Spleen (tissue), 11 donors: ENCODE data around the gene MED12L. TPM values are rescaled to one million over a fixed set of nuclear protein-coding genes. Genes with fewer than 3 reads are reported as not detected.
A peak's percentile ranks its signal among the peaks of the same experiment; 100 is the strongest.

Experiments used
- DNase-seq: peaks from one replicate; pipeline ENCODE4 v3.0.0-alpha.2; 2020
- H3K27ac ChIP-seq, 8 donors: fragments of 200-600 bp; sonication (generic) in 7 of 8; 1 replicate in 4 of 8; 2 replicates in 4 of 8; pipeline versions ENCODE4 v1.5.0 to v1.8.0; 2016 to 2021; ENCODE audit warnings: inconsistent platforms in 4 of 8, mild to moderate bottlenecking in 4 of 8, moderate library complexity in 1 of 8
- H3K27me3 ChIP-seq, 7 donors: fragments of 200-600 bp; sonication (generic) in 6 of 7; replicated peaks in 1 of 7; 1 replicate in 4 of 7; 2 replicates in 3 of 7; pipeline versions ENCODE4 v1.5.0 to v1.8.0; 2016 to 2021; ENCODE audit warnings: inconsistent platforms in 3 of 7, mild to moderate bottlenecking in 1 of 7
- H3K36me3 ChIP-seq, 6 donors: fragments of 200-600 bp; sonication (generic) in 5 of 6; 1 replicate in 4 of 6; 2 replicates in 2 of 6; pipeline versions ENCODE4 v1.5.0 to v1.8.0; 2016 to 2021; ENCODE audit warnings: inconsistent platforms in 2 of 6
- H3K4me1 ChIP-seq, 6 donors: fragments of 200-600 bp; sonication (generic) in 5 of 6; 1 replicate in 3 of 6; 2 replicates in 3 of 6; pipeline versions ENCODE4 v1.5.0 to v1.8.0; 2016 to 2021; ENCODE audit warnings: inconsistent platforms in 3 of 6
- H3K4me3 ChIP-seq, 8 donors: fragments of 200-600 bp; sonication (generic) in 7 of 8; 1 replicate in 4 of 8; 2 replicates in 4 of 8; pipeline versions ENCODE4 v1.5.0 to v1.8.0; 2016 to 2021; ENCODE audit warnings: inconsistent platforms in 4 of 8, mild to moderate bottlenecking in 4 of 8, moderate library complexity in 2 of 8
- H3K9me3 ChIP-seq, 8 donors: fragments of 200-600 bp; sonication (generic) in 7 of 8; 1 replicate in 4 of 8; 2 replicates in 4 of 8; pipeline versions ENCODE4 v1.5.0 to v1.8.0; 2016 to 2021; ENCODE audit warnings: inconsistent platforms in 4 of 8
- POLR2A ChIP-seq, 3 donors: fragments of 450-650 bp; IDR thresholded peaks; one replicate each; pipeline ENCODE4 v1.5.1; 2017; ENCODE audit warnings: antibody characterized with exemption in 3 of 3, mild to moderate bottlenecking in 1 of 3
- POLR2AphosphoS5 ChIP-seq, 3 donors: sonication (generic); formaldehyde crosslinking; IDR thresholded peaks; one replicate each; pipeline ENCODE4 v1.5.1; 2017; ENCODE audit warnings: antibody characterized with exemption in 3 of 3
- WGBS, 5 donors: extraction: QIAGEN DNeasy Blood & Tissue Kit in 3 of 5; methylation state at CpG; one replicate each; pipeline versions ENCODE4 v1.1.5 to v1.1.7; 2013 to 2018; 5-methylcytosine and 5-hydroxymethylcytosine counted together
- intact Hi-C: fragments of 100-400 bp; cut with DNase I; formaldehyde crosslinking; loops from one replicate; pipeline ENCODE4 v1.15.0; 2023; ENCODE audit warnings: low total_unique reads
- polyA plus RNA-seq, 3 donors: library from polyadenylated mRNA; stranded (reverse); fragments of 200-250 nt; gene quantifications; one replicate each; pipeline ENCODE4 v1.2.1, GENCODE V29; 2013
- total RNA-seq, 7 donors: library from RNA; depleted of rRNA in 3 of 7; stranded (reverse); fragments of >200 nt in 3 of 7; fragmentation: NEBNext Ultra II Directional in 4 of 7; extraction: Animal tissue kit (Norgen Biotek cat#: 25700) in 4 of 7; gene quantifications; one replicate each; pipeline versions ENCODE4 v1.1.0 to v1.2.1, GENCODE V29; 2016 to 2021
- TF ChIP-seq, protein P1 (sequence below), 11 experiments: fragments of 200-600 bp in 7 of 11; fragments of 450-650 bp in 4 of 11; sonication (generic) in 4 of 11; IDR thresholded peaks in 8 of 11; conservative IDR thresholded peaks in 3 of 11; 1 replicate in 7 of 11; 2 replicates in 4 of 11; pipeline versions ENCODE4 v1.4.0 to v1.8.0; 2016 to 2021; ENCODE audit warnings: antibody characterized with exemption in 11 of 11, inconsistent platforms in 4 of 11, mild to moderate bottlenecking in 1 of 11
- donor health status: healthy with polysubstance abuse.
- donor health status: DM: no; HTN: no; CAD: no; lungs with moderate emphysema.
- donor health status: DM: no; HTN: no; CAD: no.
- donor health status: Bipolar disorder and iron deficiency.
- donor health status: healthy.
- donor health status: DM: no; HTN: no; CAD: no.
- donor health status: DM: yes; HTN: yes; CAD: no.

Gene MED12L
- total and polyA plus RNA-seq, 10 donors = 0.02 to 4.5 (median 1.5) TPM

GRCh38 chr3:151398895-151399294, 313.4 kb downstream of the MED12L start:
- WGBS, 5 donors = 49 to 73% (median 55%) methylated on average over 5 of the region's 5 CpGs
- Histone ChIP-seq H3K27me3 (no peaks in the 10 kb centered on the region), H3K36me3 (no peaks in the 10 kb centered on the region), H3K27ac (peak overlapping the region in 1 of 8 donors; percentile 54), H3K4me3 (no peak overlapping the region), H3K4me1 (peaks cover 0 to 12% (median 2%) of the 10 kb centered on the region in 6 donors), H3K9me3 (no peaks in the 10 kb centered on the region)
- no peak for DNase-seq
- intact Hi-C loops = no loop called here
- TF ChIP-seq POLR2A (IDR thresholded peaks at IDR 0.05) (no peak), POLR2AphosphoS5 (IDR thresholded peaks at IDR 0.05) (no peak)
- TF ChIP-seq, protein P1, sequence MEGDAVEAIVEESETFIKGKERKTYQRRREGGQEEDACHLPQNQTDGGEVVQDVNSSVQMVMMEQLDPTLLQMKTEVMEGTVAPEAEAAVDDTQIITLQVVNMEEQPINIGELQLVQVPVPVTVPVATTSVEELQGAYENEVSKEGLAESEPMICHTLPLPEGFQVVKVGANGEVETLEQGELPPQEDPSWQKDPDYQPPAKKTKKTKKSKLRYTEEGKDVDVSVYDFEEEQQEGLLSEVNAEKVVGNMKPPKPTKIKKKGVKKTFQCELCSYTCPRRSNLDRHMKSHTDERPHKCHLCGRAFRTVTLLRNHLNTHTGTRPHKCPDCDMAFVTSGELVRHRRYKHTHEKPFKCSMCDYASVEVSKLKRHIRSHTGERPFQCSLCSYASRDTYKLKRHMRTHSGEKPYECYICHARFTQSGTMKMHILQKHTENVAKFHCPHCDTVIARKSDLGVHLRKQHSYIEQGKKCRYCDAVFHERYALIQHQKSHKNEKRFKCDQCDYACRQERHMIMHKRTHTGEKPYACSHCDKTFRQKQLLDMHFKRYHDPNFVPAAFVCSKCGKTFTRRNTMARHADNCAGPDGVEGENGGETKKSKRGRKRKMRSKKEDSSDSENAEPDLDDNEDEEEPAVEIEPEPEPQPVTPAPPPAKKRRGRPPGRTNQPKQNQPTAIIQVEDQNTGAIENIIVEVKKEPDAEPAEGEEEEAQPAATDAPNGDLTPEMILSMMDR (IDR thresholded peaks at IDR 0.05 in 8 of 11, conservative IDR thresholded peaks at IDR 0.05 in 3 of 11) = no peak

- 86 to 95% (median 89%) methylated on average over 4 of the region's 4 CpGs for WGBS, 5 donors
- DNase-seq = no peak
- TF ChIP-seq POLR2AphosphoS5 (IDR thresholded peaks at IDR 0.05) (no peak), POLR2A (IDR thresholded peaks at IDR 0.05) (no peak)
- TF ChIP-seq, protein P1 (IDR thresholded peaks at IDR 0.05 in 8 of 11, conservative IDR thresholded peaks at IDR 0.05 in 3 of 11) = no peak
These were observed 314.9 kb downstream of the MED12L start for GRCh38 chr3:151400341-151400740.

DNA sequence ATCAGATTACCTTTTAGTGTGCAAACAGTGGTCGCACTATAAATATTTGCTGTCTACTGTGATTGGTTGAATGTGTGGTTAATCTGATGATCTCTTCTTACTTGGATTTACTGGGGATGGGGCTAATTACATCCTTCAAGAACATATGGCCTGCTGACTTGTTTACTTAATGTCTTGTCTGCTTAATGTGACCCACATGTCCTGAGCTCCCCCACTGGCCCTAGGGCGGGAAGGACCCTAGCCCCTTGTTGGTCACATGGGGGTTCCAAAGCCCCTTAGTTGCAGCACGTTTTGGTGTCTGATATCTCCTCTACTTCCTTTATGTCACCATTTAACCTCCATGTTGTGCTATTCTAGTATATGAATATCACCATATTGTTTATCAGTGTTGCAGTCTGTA, 316.9 kb downstream of the MED12L start:
- Histone ChIP-seq H3K36me3 (no peaks in the 10 kb centered on the region), H3K27me3 (no peaks in the 10 kb centered on the region), H3K4me1 (peaks cover 0 to 12% (median 2%) of the 10 kb centered on the region in 6 donors), H3K4me3 (no peak overlapping the region), H3K9me3 (no peaks in the 10 kb centered on the region), H3K27ac (no peak overlapping the region)
- DNase-seq = no peak
- no peak for TF ChIP-seq POLR2A (IDR thresholded peaks at IDR 0.05)
- no peak for TF ChIP-seq POLR2AphosphoS5 (IDR thresholded peaks at IDR 0.05)
- TF ChIP-seq, protein P1 (IDR thresholded peaks at IDR 0.05 in 8 of 11, conservative IDR thresholded peaks at IDR 0.05 in 3 of 11) = no peak
- 72 to 94% (median 83%) methylated on average over 3 of the region's 3 CpGs for WGBS, 5 donors
- intact Hi-C loops = no loop called here

More at GRCh38 chr3:151400341-151400740, 314.9 kb downstream of the MED12L start:
- Histone ChIP-seq H3K36me3 (no peaks in the 10 kb centered on the region), H3K27me3 (no peaks in the 10 kb centered on the region), H3K4me3 (no peak overlapping the region), H3K4me1 (peaks cover 0 to 12% (median 2%) of the 10 kb centered on the region in 6 donors), H3K27ac (no peak overlapping the region), H3K9me3 (no peaks in the 10 kb centered on the region)
- intact Hi-C loops = no loop called here

GRCh38 chr3:151403246-151403645, 317.8 kb downstream of the MED12L start:
- H3K27ac ChIP-seq = no peak overlapping the region
- 88 to 94% (median 91%) methylated on average over 2 of the region's 2 CpGs for WGBS, 5 donors
- peaks cover 0 to 12% (median 2%) of the 10 kb centered on the region in 6 donors for H3K4me1 ChIP-seq
- no peaks in the 10 kb centered on the region for H3K9me3 ChIP-seq
- H3K36me3 ChIP-seq = no peaks in the 10 kb centered on the region
- intact Hi-C loops = no loop called here
- no peaks in the 10 kb centered on the region for H3K27me3 ChIP-seq
- TF ChIP-seq POLR2AphosphoS5 (IDR thresholded peaks at IDR 0.05) = no peak
- no peak overlapping the region for H3K4me3 ChIP-seq
- DNase-seq = no peak

DNA sequence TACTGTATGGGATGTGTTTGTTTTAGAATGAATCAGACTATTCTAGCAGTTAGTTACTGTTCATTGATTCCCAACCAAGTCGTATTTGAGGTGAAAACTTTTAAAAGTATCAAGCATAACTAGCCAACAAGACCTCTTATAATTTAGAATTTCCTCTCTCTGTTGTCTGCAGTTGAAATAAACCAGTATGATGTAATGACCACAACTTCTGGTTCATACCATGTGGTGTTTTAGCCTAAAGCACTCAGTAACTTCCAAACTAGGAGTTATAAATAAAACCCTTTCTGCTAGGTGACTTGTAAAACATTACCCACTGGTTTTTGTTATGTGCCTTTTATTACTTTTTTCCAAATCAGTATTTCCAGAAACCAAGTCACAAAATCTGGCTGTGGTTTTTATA, 318.9 kb downstream of the MED12L start:
- Histone ChIP-seq H3K4me1 (peaks cover 0 to 3% (median 0%) of the 10 kb centered on the region in 6 donors), H3K36me3 (no peaks in the 10 kb centered on the region), H3K27me3 (no peaks in the 10 kb centered on the region), H3K9me3 (no peaks in the 10 kb centered on the region), H3K27ac (no peak overlapping the region), H3K4me3 (no peak overlapping the region)
- no peak for DNase-seq
- 15 to 37% (median 27%) methylated on average over 1 of the region's 1 CpG for WGBS, 5 donors
- intact Hi-C loops = no loop called here
- no peak for TF ChIP-seq POLR2A (IDR thresholded peaks at IDR 0.05)
- TF ChIP-seq, protein P1 (IDR thresholded peaks at IDR 0.05 in 8 of 11, conservative IDR thresholded peaks at IDR 0.05 in 3 of 11) = no peak
- no peak for TF ChIP-seq POLR2AphosphoS5 (IDR thresholded peaks at IDR 0.05)
